K562 (cell line): ENCODE measurements around the gene TAC3. TPM values are rescaled to one million over a fixed set of nuclear protein-coding genes. Genes with fewer than 3 reads are reported as not detected.

Experiments used
- BMI1 ChIP-seq: fragments of 150-350 bp; IDR thresholded peaks from 2 replicates; pipeline ENCODE4 v1.6.1; 2014; ENCODE audit warnings: low read length
- KLF6 ChIP-seq: fragments of 250-450 bp; sonication (Bioruptor Pico); IDR thresholded peaks from 2 replicates; pipeline ENCODE4 v1.4.0; 2020; ENCODE audit warnings: mild to moderate bottlenecking, moderate library complexity, borderline replicate concordance
- NCOA6 ChIP-seq: fragments of 450-650 bp; IDR thresholded peaks from 2 replicates; pipeline ENCODE4 v1.6.1; 2017; ENCODE audit warnings: mild to moderate bottlenecking
- SAFB ChIP-seq: fragments of 200-400 bp; formaldehyde crosslinking; IDR thresholded peaks from 2 replicates; pipeline ENCODE4 v1.6.1; 2017; ENCODE audit warnings: low read depth, low read length, borderline replicate concordance
- ZNF436 ChIP-seq: fragments of 250-450, 450-650 bp; sonication (Bioruptor Pico); formaldehyde crosslinking; IDR thresholded peaks from 2 replicates; pipeline ENCODE4 v1.7.0; 2020; ENCODE audit warnings: mild to moderate bottlenecking
- polyA plus RNA-seq, 8 experiments: library from polyadenylated mRNA; depleted of rRNA in 4 of 8; stranded (reverse) in 5 of 8; unstranded in 3 of 8; fragments of >200 nt; fragmentation: Nextera tagmentation in 2 of 8; fragmentation: Illumina TruSeq in 1 of 8; extraction: Ambion mirVana in 2 of 8; extraction: Trizol in 1 of 8; gene quantifications; 2 replicates each; pipeline versions ENCODE4 v1.2.1 to v1.2.3, GENCODE V29; 2011 to 2014; ENCODE audit warnings: inconsistent platforms in 1 of 8, missing spikeins in 1 of 8
- total RNA-seq, 7 experiments: library from RNA; depleted of rRNA in 6 of 7; stranded (reverse); fragments of >200 nt in 6 of 7; fragmentation: Illumina TruSeq in 2 of 7; extraction: Trizol in 2 of 7; gene quantifications; 2 replicates each; pipeline versions ENCODE4 v1.2.1 to v1.2.3, GENCODE V29; 2011 to 2021; ENCODE audit warnings: low replicate concordance in 1 of 7
- TF ChIP-seq, protein P1 (sequence below), 2 experiments: fragments of 450-650 bp in 1 of 2; sonication (generic) in 1 of 2; formaldehyde crosslinking in 1 of 2; IDR thresholded peaks; 2 replicates each; pipeline versions ENCODE4 v1.7.1 to v1.9.0; 2016 to 2022; ENCODE audit warnings: inconsistent platforms in 1 of 2, mild to moderate bottlenecking in 1 of 2, missing genetic modification reagents in 1 of 2
- TF ChIP-seq, protein P2 (sequence below): fragments of 200-800 bp; sonication (Bioruptor generic); IDR thresholded peaks from 2 replicates; pipeline ENCODE4 v1.6.1; 2017; ENCODE audit warnings: missing genetic modification characterization, missing compliant biosample characterization
- TF ChIP-seq, protein P3 (sequence below), 2 experiments: IDR thresholded peaks in 1 of 2; conservative IDR thresholded peaks in 1 of 2; 2 replicates each; pipeline ENCODE4 v1.6.1; 2016; ENCODE audit warnings: low read depth in 2 of 2, mild to moderate bottlenecking in 1 of 2, missing compliant biosample characterization in 1 of 2, missing genetic modification characterization in 1 of 2, moderate library complexity in 1 of 2

TAC3 gene
- total and polyA plus RNA-seq, 9 of the 15 experiments (the other 6 are each of a cell fraction or from before 2014, with no cell fraction given): 0.29 to 2.8 (median 1.4) TPM

DNA sequence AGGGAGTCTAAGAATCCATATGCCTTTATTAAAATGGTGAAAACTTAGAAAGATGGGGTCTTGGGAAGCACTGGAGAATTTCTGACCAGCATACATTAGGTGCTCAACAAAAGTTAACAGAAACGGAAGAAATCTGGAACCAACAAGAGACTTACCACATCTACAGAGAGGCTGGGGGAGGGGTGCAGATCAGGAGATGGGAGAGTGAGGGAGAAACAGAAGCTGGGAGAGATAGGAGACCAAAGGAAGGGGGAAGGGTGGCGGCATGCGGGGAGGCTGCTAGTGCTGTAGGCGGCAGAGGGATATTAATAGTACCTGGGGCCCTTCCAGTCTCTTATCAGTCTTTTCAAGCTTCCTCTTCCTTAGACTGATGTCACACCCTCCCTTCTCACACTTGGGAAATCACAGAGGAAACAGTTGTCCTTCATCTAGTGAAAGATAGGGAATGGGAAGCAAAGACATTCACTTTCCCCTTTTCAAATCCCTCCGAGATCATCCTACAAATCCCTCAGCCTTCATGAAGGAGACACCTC, 28.1 kb downstream of the TAC3 start (continued):
- TF ChIP-seq, protein P1, sequence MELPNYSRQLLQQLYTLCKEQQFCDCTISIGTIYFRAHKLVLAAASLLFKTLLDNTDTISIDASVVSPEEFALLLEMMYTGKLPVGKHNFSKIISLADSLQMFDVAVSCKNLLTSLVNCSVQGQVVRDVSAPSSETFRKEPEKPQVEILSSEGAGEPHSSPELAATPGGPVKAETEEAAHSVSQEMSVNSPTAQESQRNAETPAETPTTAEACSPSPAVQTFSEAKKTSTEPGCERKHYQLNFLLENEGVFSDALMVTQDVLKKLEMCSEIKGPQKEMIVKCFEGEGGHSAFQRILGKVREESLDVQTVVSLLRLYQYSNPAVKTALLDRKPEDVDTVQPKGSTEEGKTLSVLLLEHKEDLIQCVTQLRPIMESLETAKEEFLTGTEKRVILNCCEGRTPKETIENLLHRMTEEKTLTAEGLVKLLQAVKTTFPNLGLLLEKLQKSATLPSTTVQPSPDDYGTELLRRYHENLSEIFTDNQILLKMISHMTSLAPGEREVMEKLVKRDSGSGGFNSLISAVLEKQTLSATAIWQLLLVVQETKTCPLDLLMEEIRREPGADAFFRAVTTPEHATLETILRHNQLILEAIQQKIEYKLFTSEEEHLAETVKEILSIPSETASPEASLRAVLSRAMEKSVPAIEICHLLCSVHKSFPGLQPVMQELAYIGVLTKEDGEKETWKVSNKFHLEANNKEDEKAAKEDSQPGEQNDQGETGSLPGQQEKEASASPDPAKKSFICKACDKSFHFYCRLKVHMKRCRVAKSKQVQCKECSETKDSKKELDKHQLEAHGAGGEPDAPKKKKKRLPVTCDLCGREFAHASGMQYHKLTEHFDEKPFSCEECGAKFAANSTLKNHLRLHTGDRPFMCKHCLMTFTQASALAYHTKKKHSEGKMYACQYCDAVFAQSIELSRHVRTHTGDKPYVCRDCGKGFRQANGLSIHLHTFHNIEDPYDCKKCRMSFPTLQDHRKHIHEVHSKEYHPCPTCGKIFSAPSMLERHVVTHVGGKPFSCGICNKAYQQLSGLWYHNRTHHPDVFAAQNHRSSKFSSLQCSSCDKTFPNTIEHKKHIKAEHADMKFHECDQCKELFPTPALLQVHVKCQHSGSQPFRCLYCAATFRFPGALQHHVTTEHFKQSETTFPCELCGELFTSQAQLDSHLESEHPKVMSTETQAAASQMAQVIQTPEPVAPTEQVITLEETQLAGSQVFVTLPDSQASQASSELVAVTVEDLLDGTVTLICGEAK (IDR thresholded peaks at IDR 0.05): peak; percentile 44; the same call in 1 of the 2 replicates
- TF ChIP-seq, protein P1 (CRISPR knock-in tag; IDR thresholded peaks at IDR 0.05): no peak
- TF ChIP-seq NCOA6: peak; percentile 86
- TF ChIP-seq, protein P2, sequence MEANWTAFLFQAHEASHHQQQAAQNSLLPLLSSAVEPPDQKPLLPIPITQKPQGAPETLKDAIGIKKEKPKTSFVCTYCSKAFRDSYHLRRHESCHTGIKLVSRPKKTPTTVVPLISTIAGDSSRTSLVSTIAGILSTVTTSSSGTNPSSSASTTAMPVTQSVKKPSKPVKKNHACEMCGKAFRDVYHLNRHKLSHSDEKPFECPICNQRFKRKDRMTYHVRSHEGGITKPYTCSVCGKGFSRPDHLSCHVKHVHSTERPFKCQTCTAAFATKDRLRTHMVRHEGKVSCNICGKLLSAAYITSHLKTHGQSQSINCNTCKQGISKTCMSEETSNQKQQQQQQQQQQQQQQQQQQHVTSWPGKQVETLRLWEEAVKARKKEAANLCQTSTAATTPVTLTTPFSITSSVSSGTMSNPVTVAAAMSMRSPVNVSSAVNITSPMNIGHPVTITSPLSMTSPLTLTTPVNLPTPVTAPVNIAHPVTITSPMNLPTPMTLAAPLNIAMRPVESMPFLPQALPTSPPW: peak; percentile 89
- TF ChIP-seq SAFB: no peak
- TF ChIP-seq, protein P3, sequence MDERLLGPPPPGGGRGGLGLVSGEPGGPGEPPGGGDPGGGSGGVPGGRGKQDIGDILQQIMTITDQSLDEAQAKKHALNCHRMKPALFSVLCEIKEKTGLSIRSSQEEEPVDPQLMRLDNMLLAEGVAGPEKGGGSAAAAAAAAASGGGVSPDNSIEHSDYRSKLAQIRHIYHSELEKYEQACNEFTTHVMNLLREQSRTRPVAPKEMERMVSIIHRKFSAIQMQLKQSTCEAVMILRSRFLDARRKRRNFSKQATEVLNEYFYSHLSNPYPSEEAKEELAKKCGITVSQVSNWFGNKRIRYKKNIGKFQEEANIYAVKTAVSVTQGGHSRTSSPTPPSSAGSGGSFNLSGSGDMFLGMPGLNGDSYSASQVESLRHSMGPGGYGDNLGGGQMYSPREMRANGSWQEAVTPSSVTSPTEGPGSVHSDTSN (CRISPR knock-in tag; IDR thresholded peaks at IDR 0.05; ENCODE audit: low read depth): no peak
- TF ChIP-seq, protein P3 (tag; conservative IDR thresholded peaks at IDR 0.05; ENCODE audit: low read depth): no peak; the same call in 1 of the 2 replicates
- TF ChIP-seq ZNF436 (CRISPR knock-in tag): no peak
- TF ChIP-seq KLF6 (CRISPR knock-in tag): no peak
- TF ChIP-seq BMI1: no peak
